OCI-LY1 (cell line): Measurements from ENCODE around the gene ENDOD1.

Experiments used
- H2AFZ ChIP-seq: fragments of 200-600 bp; sonication (generic), shearing (Covaris generic); 2 replicates; pipeline ENCODE4 v1.6.0; 2014; ENCODE audit warnings: antibody characterized with exemption, mild to moderate bottlenecking, low read length
- H3F3A ChIP-seq: fragments of 200-600 bp; sonication (generic), shearing (Covaris generic); 2 replicates; pipeline ENCODE4 v1.6.0; 2014; ENCODE audit warnings: mild to moderate bottlenecking, antibody characterized with exemption, low read length, moderate library complexity; ENCODE audit not compliant: insufficient read depth
- H3K27ac ChIP-seq: fragments of 200-600 bp; sonication (generic); 2 replicates; pipeline ENCODE4 v1.5.1; 2014; ENCODE audit warnings: low read length, mixed run types, mild to moderate bottlenecking, low read depth; ENCODE audit not compliant: poor library complexity, severe bottlenecking
- H3K27me3 ChIP-seq: fragments of 200-600 bp; sonication (generic); 2 replicates; pipeline ENCODE4 v1.6.0; 2014; ENCODE audit warnings: antibody characterized with exemption, mild to moderate bottlenecking, low read length, moderate library complexity; ENCODE audit not compliant: insufficient read depth
- H3K36me3 ChIP-seq: fragments of 200-600 bp; sonication (generic); 2 replicates; pipeline ENCODE4 v1.6.1; 2014; ENCODE audit warnings: mild to moderate bottlenecking, antibody characterized with exemption, low read length, moderate library complexity, mixed read lengths; ENCODE audit not compliant: insufficient read depth
- H3K4me1 ChIP-seq: fragments of 200-600 bp; sonication (generic); 2 replicates; pipeline ENCODE4 v1.5.1; 2014; ENCODE audit warnings: mild to moderate bottlenecking, low read length, moderate library complexity; ENCODE audit not compliant: insufficient read depth, severe bottlenecking
- H3K4me2 ChIP-seq: fragments of 200-600 bp; sonication (generic), shearing (Covaris generic); 2 replicates; pipeline ENCODE4 v1.6.1; 2014; ENCODE audit warnings: low read length
- H3K4me3 ChIP-seq: fragments of 200-600 bp; sonication (generic); 2 replicates; pipeline ENCODE4 v1.5.1; 2014; ENCODE audit warnings: low read length, low read depth, mild to moderate bottlenecking, mixed read lengths; ENCODE audit not compliant: poor library complexity, severe bottlenecking
- H3K79me2 ChIP-seq: fragments of 200-600 bp; shearing (Covaris generic); 2 replicates; pipeline ENCODE4 v1.6.1; 2016; ENCODE audit warnings: mixed run types, low read length, mixed read lengths; ENCODE audit not compliant: insufficient read depth
- H3K9ac ChIP-seq: fragments of 200-600 bp; sonication (generic), shearing (Covaris generic); 2 replicates; pipeline ENCODE4 v1.6.1; 2014; ENCODE audit warnings: mild to moderate bottlenecking, low read length, mixed read lengths
- H3K9me2 ChIP-seq: fragments of 200-600 bp; sonication (generic), shearing (Covaris generic); 2 replicates; pipeline ENCODE4 v1.6.1; 2014; ENCODE audit warnings: low read depth, mild to moderate bottlenecking, low read length, mixed read lengths
- H3K9me3 ChIP-seq: fragments of 200-600 bp; shearing (Covaris generic); 2 replicates; pipeline ENCODE4 v1.6.1; 2014; ENCODE audit warnings: low read length, mixed read lengths
- H4K20me1 ChIP-seq: fragments of 200-600 bp; sonication (generic), shearing (Covaris generic); 2 replicates; pipeline ENCODE4 v1.6.0; 2016; ENCODE audit warnings: mild to moderate bottlenecking, low read length; ENCODE audit not compliant: insufficient read depth
- EZH2 ChIP-seq: fragments of 200-600 bp; sonication (generic), shearing (Covaris generic); IDR thresholded peaks from 2 replicates; pipeline ENCODE4 v1.8.0; 2017; ENCODE audit warnings: borderline replicate concordance, mixed run types, mild to moderate bottlenecking, antibody characterized with exemption, low read length, moderate library complexity, mixed read lengths
- TF ChIP-seq, protein P1 (sequence below): fragments of 200-600 bp; sonication (generic), shearing (Covaris generic); IDR thresholded peaks from 2 replicates; pipeline ENCODE4 v1.5.1; 2017; ENCODE audit warnings: mild to moderate bottlenecking, antibody characterized with exemption, low read length, moderate library complexity, mixed read lengths

Gene ENDOD1

DNA sequence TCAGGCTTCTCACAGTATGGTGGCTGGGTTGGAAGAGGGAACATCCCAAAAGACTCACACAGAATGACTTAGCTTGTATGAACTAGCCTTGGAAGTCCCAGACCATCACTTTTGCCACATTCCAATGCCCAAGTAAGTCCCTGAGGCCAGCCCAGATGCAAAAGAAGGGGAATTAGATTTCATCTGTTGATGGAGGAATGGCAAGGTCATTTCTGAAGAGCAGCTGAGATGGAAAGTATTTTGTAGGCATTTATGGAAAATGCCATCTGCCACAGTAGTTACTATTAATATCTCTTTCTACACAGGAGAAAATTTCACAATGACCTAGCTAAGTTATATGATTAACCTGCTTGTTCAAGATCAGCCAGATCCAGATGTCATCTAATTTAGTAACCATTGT, 58.8 kb downstream of the ENDOD1 start:
- H3K4me2 ChIP-seq: no peak overlapping the region
- TF ChIP-seq, protein P1, sequence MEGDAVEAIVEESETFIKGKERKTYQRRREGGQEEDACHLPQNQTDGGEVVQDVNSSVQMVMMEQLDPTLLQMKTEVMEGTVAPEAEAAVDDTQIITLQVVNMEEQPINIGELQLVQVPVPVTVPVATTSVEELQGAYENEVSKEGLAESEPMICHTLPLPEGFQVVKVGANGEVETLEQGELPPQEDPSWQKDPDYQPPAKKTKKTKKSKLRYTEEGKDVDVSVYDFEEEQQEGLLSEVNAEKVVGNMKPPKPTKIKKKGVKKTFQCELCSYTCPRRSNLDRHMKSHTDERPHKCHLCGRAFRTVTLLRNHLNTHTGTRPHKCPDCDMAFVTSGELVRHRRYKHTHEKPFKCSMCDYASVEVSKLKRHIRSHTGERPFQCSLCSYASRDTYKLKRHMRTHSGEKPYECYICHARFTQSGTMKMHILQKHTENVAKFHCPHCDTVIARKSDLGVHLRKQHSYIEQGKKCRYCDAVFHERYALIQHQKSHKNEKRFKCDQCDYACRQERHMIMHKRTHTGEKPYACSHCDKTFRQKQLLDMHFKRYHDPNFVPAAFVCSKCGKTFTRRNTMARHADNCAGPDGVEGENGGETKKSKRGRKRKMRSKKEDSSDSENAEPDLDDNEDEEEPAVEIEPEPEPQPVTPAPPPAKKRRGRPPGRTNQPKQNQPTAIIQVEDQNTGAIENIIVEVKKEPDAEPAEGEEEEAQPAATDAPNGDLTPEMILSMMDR: no peak
- H3K9ac ChIP-seq: no peak overlapping the region
- no peaks in the 10 kb centered on the region for H3K9me3 ChIP-seq
- H3K27me3 ChIP-seq: no peaks in the 10 kb centered on the region; the same call in 1 of the 2 replicates
- no peaks in the 10 kb centered on the region for H4K20me1 ChIP-seq
- no peak overlapping the region for H2AFZ ChIP-seq
- H3K4me3 ChIP-seq: no peak overlapping the region
- H3K36me3 ChIP-seq: no peaks in the 10 kb centered on the region
- peaks cover 18% of the 10 kb centered on the region for H3K4me1 ChIP-seq
- H3K79me2 ChIP-seq: no peaks in the 10 kb centered on the region
- H3K9me2 ChIP-seq: no peaks in the 10 kb centered on the region
- H3F3A ChIP-seq: no peaks in the 10 kb centered on the region
- no peak overlapping the region for H3K27ac ChIP-seq

- Histone ChIP-seq H3K9me2 (no peaks in the 10 kb centered on the region), H3K9ac (no peak overlapping the region), H4K20me1 (no peaks in the 10 kb centered on the region), H3K9me3 (no peaks in the 10 kb centered on the region), H3F3A (no peaks in the 10 kb centered on the region), H3K27ac (no peak overlapping the region), H2AFZ (no peak overlapping the region), H3K4me2 (no peak overlapping the region), H3K27me3 (no peaks in the 10 kb centered on the region; the same call in 1 of the 2 replicates), H3K4me1 (peaks cover 23% of the 10 kb centered on the region), H3K4me3 (no peak overlapping the region), H3K36me3 (no peaks in the 10 kb centered on the region), H3K79me2 (no peaks in the 10 kb centered on the region)
- TF ChIP-seq, protein P1: no peak
- TF ChIP-seq EZH2: no peak
These were observed 59.3 kb downstream of the ENDOD1 start for GRCh38 chr11:95148938-95149337.

GRCh38 chr11:95149651-95150364, 60.2 kb downstream of the ENDOD1 start:
- Histone ChIP-seq H3K4me3 (no peak overlapping the region), H3K79me2 (no peaks in the 10 kb centered on the region), H3K27ac (no peak overlapping the region), H2AFZ (no peak overlapping the region), H3K9me3 (no peaks in the 10 kb centered on the region), H3K27me3 (no peaks in the 10 kb centered on the region; the same call in 1 of the 2 replicates), H3F3A (no peaks in the 10 kb centered on the region), H3K36me3 (no peaks in the 10 kb centered on the region), H3K9me2 (no peaks in the 10 kb centered on the region), H4K20me1 (no peaks in the 10 kb centered on the region), H3K4me2 (no peak overlapping the region), H3K9ac (no peak overlapping the region), H3K4me1 (peaks cover 28% of the 10 kb centered on the region)
- TF ChIP-seq, protein P1: no peak
- TF ChIP-seq EZH2: no peak
